ENCODE measurements around the gene CHIA.

Gene CHIA

DNA sequence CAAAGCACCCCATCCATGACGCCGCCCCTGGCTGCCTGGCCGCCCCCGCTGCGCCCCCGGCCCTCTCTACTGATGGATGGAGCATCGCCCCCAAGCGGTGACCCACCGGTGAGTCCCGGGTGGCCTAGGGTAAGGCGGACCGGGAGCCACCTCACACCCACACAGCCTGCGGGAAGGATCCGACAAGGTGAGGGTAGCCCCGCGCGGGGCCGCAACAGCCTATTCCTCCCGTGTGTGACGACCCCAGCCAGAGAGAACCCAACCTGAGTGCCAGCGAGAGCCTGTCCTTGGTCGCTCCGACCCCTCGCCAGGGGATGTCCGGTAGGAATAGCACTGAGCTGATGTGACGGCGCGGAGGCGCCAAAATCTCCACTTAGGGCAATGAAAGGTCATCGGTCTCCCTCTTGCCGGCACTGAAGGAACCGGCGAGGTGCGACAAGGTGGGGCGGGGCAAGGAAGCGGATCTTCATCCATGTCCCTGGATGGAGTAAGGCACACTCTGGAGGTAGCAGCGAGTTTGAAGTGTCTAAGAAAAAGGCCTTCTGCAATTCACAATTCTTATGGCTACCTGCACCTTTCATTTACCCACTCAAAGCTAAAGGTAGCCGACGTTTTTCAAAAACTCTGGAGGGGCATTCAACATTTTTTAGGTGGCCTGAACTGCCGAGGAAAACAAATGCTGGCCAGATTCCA lies 19.7 kb upstream of the CHIA start:
- no peak for DNase-seq (ENCODE audit: low read depth, low spot score)
- ChIA-PET POLR2A (no interaction called here), CTCF (no interaction called here)
- TF ChIP-seq, protein P1, sequence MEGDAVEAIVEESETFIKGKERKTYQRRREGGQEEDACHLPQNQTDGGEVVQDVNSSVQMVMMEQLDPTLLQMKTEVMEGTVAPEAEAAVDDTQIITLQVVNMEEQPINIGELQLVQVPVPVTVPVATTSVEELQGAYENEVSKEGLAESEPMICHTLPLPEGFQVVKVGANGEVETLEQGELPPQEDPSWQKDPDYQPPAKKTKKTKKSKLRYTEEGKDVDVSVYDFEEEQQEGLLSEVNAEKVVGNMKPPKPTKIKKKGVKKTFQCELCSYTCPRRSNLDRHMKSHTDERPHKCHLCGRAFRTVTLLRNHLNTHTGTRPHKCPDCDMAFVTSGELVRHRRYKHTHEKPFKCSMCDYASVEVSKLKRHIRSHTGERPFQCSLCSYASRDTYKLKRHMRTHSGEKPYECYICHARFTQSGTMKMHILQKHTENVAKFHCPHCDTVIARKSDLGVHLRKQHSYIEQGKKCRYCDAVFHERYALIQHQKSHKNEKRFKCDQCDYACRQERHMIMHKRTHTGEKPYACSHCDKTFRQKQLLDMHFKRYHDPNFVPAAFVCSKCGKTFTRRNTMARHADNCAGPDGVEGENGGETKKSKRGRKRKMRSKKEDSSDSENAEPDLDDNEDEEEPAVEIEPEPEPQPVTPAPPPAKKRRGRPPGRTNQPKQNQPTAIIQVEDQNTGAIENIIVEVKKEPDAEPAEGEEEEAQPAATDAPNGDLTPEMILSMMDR (IDR thresholded peaks at IDR 0.05; ENCODE audit: insufficient read depth, low read length, missing control alignments): no peak
- H3K4me3 ChIP-seq (ENCODE audit: low read depth, low read length): no peak overlapping the region

DNA sequence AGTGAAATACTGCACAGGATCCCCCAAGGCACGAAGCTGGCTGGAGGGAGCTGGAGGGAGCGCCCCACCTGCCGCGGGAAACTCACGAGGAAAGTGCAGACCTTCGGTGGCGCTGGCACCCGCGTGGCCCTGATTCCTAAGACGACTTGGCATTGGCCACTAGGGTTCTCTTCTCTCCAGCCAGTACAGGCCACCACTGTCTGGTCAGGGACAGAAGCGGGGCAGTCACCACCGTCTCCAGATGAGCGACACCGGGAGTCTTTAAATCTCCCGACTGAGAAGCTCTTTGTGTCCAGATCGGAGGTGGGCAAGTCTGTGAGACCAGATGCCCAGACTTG lies 19.2 kb upstream of the CHIA start:
- DNase-seq (ENCODE audit: low read depth, low spot score): no peak
- no peak overlapping the region for H3K4me3 ChIP-seq (ENCODE audit: low read depth, low read length)
- ChIA-PET CTCF (no interaction called here), POLR2A (no interaction called here)
- TF ChIP-seq, protein P1 (IDR thresholded peaks at IDR 0.05; ENCODE audit: insufficient read depth, low read length, missing control alignments): no peak

DNA sequence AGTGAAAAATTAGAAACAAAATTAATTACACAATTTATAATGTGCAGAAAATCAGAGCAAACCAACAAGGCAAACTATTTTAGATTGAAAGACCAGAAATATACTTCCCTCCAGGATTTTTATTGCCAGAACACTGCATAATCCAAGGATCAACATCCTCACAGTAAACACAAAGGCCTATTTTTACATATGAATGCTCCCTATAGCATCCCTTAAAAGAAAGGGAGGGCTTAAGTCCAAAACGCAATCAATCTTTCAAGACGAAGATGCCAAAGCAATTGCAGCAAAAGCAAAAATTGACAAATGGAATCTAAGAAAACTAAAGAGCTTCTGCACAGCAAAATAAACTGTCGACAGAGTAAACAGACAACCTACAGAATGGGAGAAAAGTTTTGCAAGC lies 18.6 kb upstream of the CHIA start:
- POLR2A ChIA-PET: no interaction called here
- TF ChIP-seq, protein P1 (IDR thresholded peaks at IDR 0.05; ENCODE audit: insufficient read depth, low read length, missing control alignments): no peak
- CTCF ChIA-PET: no interaction called here

DNA sequence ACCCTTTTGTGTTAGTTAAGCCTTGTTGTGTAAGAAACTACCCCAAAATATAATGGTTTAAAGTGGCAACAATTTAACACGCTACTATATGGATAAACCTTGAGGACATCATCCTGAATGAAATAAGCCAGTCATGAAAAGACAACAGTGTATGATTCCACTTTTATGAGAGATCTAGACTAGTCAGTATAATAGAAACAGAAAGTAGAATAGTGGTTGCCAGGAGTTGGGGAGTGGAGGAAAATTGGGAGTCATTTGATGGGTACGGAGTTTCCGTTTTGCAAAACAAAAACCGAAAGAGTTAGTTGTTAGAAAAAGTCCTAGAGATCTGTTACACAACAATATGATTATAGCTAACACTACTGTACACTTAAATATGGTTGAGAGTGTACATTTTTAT lies 16.0 kb upstream of the CHIA start:
- TF ChIP-seq, protein P1 (IDR thresholded peaks at IDR 0.05; ENCODE audit: insufficient read depth, low read length, missing control alignments): no peak
- DNase-seq (ENCODE audit: low read depth, low spot score): no peak
- ChIA-PET POLR2A (no interaction called here), CTCF (interaction anchor here (0.9 kb wide), 1 partner anchor 52 kb away, joined by 3 read pairs; no protein-coding TSS in a partner anchor)
- no peak overlapping the region for H3K4me3 ChIP-seq (ENCODE audit: low read depth, low read length)

More for the DNA sequence above, 18.6 kb upstream of the CHIA start:
- DNase-seq (ENCODE audit: low read depth, low spot score): no peak
- H3K4me3 ChIP-seq (ENCODE audit: low read depth, low read length): no peak overlapping the region

DNA sequence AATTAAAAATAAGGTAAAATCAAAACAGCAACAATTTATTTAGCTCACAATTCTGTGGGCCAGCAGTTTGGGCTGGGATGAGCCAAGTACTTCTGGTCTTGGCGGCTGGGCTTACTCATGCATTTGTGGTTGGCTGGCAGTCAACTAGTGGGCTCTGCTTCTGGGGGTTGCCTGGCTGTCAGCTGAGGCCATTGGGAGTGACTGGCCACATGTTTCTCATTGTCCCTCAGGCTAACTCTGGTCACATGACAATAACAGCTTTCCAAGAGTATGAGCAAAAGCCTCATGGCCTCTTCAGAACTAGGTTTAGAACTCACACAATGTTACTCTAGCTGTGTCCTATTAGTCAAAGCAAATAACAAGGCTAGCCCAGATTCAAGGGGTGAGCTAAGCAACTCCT lies 15.6 kb upstream of the CHIA start:
- POLR2A ChIA-PET: no interaction called here
- H3K4me3 ChIP-seq (ENCODE audit: low read depth, low read length): no peak overlapping the region
- CTCF ChIA-PET: interaction anchor here (0.9 kb wide), 1 partner anchor 52 kb away, joined by 3 read pairs; no protein-coding TSS in a partner anchor
- no peak for DNase-seq (ENCODE audit: low read depth, low spot score)
- TF ChIP-seq, protein P1 (IDR thresholded peaks at IDR 0.05; ENCODE audit: insufficient read depth, low read length, missing control alignments): no peak

DNA sequence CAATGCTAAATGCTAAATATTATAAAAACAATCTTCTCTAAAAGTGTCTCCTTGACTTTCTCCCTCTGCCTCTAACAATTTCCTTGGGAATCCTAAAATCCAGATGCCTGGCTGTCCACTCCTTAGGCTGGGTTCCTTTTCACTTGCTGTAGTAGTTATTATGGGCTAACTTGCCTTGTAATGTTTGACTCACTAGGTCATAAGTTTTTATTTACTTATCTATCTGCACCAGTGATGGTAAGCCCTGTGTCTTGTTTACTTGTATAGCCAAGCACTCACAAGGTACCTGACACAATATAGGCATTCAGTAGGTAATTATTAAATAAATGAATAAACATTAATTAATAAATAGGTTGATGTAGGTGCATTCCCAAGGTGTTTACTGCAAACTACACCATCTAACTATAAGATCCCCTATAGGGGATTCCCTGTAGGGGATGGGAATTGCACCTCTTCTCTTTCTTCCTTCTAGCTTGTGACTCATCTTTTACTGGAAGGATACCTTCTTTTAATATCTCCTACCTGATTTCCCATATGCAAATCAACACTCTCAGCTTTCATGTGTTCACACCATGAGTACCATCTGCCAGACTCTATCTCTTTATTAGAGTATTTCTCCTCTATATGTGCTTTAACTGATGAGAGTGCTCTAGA lies 14.7 kb upstream of the CHIA start:
- DNase-seq (ENCODE audit: low read depth, low spot score): no peak
- TF ChIP-seq, protein P1 (IDR thresholded peaks at IDR 0.05; ENCODE audit: insufficient read depth, low read length, missing control alignments): no peak
- POLR2A ChIA-PET: no interaction called here
- CTCF ChIA-PET: no interaction called here
- H3K4me3 ChIP-seq (ENCODE audit: low read depth, low read length): no peak overlapping the region
